D341Med (cell line): ENCODE measurements around the gene MCF2L.
"Not testable (repeated sequence)": the region's sequence is repeated elsewhere in the genome, so short reads cannot be mapped to it uniquely, and the experiment has no call there.

ENCODE experiments used
- DNase-seq: peaks from one replicate; pipeline ENCODE4 v3.0.0; 2012; ENCODE audit warnings: low spot score

MCF2L gene

GRCh38 chr13:113015826-113016525 lies 47.0 kb downstream of the MCF2L start:
- DNase-seq: no peak

GRCh38 chr13:113016526-113017295 lies 47.7 kb downstream of the MCF2L start:
- no peak for DNase-seq

GRCh38 chr13:113017506-113018215 lies 48.6 kb downstream of the MCF2L start:
- DNase-seq: no peak

GRCh38 chr13:113018676-113019465 lies 49.9 kb downstream of the MCF2L start:
- no peak for DNase-seq

DNA sequence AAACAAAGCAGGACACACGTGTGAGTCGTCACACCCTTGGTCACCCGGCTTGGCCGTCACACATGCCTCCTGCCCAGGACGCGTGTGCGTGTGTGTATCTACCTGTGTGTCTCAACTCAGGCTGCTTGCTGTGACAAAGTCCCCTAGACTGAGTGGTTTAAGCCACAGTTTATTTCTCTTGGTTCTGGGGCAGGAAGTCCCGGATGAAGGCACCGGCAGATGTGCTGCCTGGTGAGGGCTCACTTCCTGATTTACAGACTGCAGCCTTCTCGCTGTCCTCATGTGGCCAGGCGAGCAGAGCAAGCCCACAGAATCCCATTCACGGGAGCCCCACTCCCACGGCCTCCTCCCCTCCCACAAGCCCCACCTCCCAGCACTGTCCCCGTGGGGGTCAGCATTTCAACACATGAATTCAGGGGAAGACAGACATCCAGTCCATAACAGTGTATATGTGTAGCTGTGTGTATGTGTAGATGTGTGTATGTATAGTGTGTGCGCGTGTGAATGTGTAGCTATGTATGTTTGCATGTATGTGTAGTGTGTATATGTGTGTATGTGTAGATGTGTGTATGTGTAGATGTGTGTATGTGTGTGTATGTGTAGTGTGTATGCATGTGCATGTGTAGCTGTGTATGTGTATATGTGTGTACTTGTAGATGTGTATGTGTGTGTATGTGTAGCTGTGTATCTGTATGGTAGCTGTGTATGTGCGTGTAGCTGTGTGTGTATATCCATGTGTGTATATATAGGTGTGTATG lies 51.5 kb downstream of the MCF2L start:
- DNase-seq: no peak

DNA sequence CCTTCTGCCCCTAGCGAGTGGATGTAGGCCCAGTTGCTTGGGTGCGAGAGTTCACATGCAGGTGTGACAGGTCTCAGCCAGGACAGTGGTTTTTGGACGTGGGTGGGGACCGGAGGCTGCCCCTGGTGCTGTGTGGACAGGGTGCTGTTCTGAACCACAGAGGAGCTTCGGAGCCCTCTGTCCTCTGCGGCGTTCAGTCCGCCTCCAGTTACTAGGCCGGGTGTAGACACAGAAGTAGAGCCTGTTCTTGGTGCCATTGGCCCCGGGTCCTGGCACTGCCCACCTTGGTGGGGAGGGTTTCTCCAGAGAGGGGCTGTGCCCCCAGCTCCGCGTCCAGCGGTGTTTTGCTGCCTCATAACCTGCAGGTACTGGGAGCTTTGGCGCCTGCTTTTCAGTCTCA lies 52.4 kb downstream of the MCF2L start:
- no peak for DNase-seq

- no peak for DNase-seq
These were observed 52.8 kb downstream of the MCF2L start for GRCh38 chr13:113021811-113022210.

GRCh38 chr13:113022391-113022744 lies 53.4 kb downstream of the MCF2L start:
- no peak for DNase-seq

DNA sequence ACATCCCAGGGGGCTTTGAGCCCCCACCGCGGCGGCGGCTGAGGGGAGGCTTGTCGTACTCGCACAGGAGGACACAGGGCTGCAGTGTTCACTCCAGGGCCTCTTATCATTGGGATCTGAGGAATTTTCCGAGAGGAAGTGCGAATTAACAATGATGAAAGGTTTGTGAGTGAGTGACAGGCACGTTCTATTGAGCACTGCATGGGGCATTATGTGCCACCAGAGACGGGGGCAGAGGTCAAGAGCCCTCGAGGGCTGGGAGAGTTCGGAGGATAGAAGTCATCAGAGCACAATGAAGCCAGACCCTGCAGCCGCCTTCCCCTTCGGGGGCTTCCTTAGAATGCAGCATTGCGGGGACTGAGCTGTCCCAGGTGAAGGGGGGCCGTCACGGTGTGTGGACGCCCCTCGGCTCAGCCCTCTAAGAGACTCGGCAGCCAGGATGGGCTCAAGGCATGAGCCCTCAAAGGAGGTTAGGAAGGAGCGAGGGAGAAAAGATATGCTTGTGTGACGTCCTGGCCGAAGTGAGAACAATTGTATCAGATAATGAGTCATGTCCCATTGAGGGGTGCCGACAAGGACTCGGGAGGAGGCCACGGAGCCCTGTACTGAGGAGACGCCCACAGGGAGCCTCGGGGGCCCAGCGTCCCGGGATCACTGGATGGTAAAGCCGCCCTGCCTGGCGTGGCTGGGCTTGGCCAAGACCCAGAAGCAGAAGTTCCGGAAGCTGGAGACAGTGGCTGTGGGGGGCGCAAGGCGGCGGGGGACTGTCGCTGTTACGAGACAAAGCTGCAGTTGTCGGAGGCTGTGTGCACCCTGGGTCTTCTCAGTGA lies 53.9 kb downstream of the MCF2L start:
- no peak for DNase-seq

DNA sequence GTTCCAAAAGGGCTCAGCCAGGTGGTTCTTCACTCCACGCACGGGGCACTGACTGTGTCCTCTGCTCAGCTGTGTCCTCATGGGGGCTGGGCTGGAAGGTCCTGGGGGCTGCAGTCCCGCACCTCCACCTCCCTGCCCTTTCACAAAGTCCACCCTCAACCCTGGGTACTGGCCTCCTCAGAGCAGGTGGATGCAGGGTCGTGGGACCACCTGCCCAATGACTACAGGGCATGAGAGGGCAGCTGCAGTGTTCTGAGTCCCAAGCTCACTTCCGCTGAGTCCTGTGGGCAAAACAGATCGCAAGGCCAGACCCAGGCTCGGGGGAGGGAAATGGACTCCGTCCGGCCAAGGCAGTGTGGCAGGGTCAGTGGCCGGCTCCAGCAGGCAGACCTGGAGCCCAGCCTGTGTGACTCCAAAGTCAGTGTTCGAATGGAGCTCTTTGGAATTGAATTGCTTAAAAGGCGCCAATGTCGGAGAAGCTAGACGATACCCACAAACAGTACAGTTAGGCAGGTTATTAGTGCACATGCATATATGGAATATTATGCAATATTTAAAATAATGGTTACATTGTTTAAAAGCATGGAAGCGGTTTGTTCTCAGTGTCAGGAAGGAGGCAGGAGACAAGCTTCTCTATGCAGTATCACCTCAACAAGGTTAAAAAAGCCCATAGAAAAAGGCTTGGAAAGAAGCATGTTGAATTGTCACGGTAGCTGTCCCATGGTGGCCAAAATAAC lies 54.8 kb downstream of the MCF2L start:
- DNase-seq: no peak

DNA sequence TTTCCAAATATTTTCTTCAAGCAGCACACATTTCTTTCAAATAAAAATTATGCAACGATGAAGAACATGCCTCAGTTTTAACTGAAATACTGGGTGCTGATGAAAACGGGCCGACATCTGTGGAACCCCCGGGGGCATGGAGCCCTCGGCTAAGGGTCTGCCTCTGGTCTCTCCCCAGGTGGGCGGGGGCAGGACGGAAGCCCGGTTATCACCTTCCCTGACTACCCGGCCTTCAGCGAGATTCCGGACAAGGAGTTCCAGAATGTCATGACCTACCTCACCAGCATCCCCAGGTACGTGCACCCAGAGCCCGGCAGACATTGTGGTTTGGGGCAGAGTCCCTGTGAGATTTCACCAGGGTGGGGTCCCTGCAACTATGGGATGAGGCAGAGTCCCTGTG lies 55.5 kb downstream of the MCF2L start:
- no peak for DNase-seq

DNA sequence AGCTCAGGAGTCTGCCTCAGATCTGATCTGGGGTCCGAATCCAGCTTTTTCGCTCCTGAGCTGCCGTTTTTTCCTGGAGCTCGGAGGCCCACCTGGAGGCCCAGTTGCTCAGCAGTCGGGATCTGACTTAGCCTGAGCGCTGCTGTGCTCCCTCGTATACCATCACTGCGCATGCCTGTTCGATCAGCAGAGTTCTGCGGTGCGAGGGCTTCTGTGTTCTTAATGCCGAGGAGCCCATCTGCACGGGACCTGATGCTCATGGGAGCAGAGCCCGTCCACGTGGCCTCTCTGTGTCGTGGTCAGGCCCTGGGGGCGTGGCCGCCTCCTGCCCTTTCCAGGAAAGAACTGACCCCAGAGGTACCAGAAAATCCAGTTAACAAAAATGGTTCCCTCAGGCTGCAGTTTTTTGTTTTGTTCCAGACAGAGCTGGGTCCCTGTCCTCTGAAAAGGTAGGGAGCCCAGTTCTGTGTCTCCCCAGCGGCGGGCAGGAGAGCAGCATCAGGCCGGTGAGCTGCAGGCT lies 57.4 kb downstream of the MCF2L start:
- no peak for DNase-seq

DNA sequence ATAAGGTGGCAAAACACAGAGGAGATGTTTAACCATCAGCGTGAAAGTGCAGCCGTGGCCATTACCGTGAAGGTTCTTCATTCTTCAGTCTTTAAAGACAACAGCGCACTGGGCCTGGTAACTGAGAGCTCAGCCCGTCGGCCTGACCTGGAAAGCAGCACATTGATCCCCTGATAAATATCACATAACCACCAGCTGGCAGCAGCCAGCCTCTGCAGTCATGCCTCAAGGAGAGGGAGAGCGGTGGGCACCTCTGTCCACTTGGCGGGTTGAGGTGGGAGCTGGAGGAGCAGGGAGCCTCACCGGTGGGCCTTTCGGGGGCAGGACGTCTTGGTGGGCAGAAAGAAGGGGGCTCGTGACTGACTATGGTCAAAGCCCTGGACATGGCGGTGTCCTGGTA lies 58.1 kb downstream of the MCF2L start:
- DNase-seq: no peak

DNA sequence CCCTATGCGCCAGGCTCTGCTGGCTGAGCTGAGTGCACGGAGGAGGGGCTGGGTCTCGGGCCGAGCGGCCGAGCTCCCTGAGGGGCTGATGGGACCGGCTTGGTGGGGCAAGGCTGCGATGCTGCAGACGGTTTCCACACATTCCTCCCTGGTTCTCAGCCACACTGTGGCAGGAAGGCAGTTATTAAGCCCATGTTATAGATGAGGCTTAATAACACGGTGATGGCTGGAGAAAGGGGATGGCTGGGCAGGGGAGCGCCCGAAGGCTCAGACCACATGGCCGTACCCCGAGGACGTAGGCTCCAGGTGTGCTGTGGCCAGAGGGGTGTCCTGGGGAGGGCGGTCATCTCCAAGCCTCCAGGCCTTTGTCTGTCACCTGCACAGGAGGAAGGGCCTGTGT lies 58.6 kb downstream of the MCF2L start:
- DNase-seq: no peak

- no peak for DNase-seq
These were observed 59.5 kb downstream of the MCF2L start for GRCh38 chr13:113028336-113029060.

GRCh38 chr13:113029061-113029445 lies 60.0 kb downstream of the MCF2L start:
- DNase-seq: no peak

DNA sequence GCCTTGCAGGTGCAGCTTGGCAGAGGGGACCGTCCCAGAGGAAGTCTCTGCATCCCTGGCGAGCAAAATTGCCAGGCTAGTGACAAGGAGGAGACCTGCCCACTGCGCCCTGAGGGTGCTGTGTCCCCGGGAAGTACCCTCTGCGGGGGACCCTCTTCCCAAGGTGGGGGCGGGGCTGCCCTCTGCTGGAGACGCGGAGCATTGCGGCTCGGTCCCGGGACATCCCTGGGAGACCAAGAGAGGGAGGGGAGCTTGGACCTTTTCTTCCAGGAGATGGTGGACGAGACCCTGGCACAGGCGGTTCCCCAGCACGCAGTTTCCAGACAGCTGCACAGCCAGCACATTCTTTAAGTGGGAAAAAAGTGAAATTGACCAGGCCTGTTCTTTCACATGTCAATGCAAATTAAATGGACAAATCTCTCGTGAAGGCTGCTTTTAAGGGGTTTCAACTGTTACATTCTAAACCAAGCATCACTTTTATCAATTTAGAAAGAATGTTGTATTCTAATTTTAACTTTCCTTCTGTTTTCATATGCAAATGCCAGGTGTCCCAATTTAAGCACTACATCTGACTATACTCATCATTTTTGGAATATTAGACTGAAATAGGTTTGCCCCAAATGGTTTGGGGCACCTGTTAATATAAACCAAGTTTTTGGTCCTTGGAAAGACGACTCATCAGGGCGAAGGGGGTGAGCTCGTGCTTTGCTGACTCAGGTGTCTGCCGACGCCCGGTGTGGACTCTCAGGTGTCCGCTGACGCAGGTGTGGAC lies 60.7 kb downstream of the MCF2L start:
- peak; percentile 83 for DNase-seq

DNA sequence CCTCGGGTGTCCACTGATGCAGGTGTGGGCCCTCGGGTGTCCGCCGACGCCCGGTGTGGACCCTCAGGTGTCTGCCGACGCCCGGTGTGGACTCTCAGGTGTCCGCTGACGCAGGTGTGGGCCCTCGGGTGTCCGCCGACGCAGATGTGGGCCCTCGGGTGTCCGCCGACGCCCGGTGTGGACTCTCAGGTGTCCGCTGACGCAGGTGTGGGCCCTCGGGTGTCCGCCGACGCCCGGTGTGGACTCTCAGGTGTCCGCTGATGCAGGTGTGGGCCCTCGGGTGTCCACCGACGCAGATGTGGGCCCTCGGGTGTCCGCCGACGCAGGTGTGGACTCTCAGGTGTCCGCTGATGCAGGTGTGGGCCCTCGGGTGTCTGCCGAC lies 61.2 kb downstream of the MCF2L start:
- not testable (repeated sequence) for DNase-seq
